ENCODE results near the gene TRABD2B.

TRABD2B gene

GRCh38 chr1:47997289-47998200 lies at the start of gene TRABD2B:
TRABD2B (minus strand) TSS chr1:47997385.
- peak in 1 of 2 donors; percentile 29 for DNase-seq

- DNase-seq: no peak
These were observed 47.1 kb upstream of the TRABD2B start for GRCh38 chr1:48044311-48044710.

- DNase-seq: no peak
These were observed 46.4 kb upstream of the TRABD2B start for GRCh38 chr1:48043622-48044021.

- no peak for DNase-seq
These were observed 43.0 kb upstream of the TRABD2B start for GRCh38 chr1:48040154-48040553.

- DNase-seq: no peak
These were observed 42.2 kb upstream of the TRABD2B start for GRCh38 chr1:48039088-48040054.

GRCh38 chr1:48038270-48038767 lies 41.1 kb upstream of the TRABD2B start:
- no peak for DNase-seq

- DNase-seq: no peak
These were observed 39.6 kb upstream of the TRABD2B start for GRCh38 chr1:48036710-48037355.

- no peak for DNase-seq
These were observed 38.4 kb upstream of the TRABD2B start for GRCh38 chr1:48035371-48036141.

- no peak for DNase-seq
These were observed 36.4 kb upstream of the TRABD2B start for GRCh38 chr1:48033495-48034045.

GRCh38 chr1:48031676-48032075 lies 34.5 kb upstream of the TRABD2B start:
- no peak for DNase-seq

GRCh38 chr1:48030696-48031365 lies 33.6 kb upstream of the TRABD2B start:
- DNase-seq: no peak

- no peak for DNase-seq
These were observed 33.0 kb upstream of the TRABD2B start for GRCh38 chr1:48030211-48030610.

GRCh38 chr1:48028218-48029069 lies 31.3 kb upstream of the TRABD2B start:
- no peak for DNase-seq

GRCh38 chr1:48027533-48027835 lies 30.3 kb upstream of the TRABD2B start:
- no peak for DNase-seq

GRCh38 chr1:48026701-48027532 lies 29.7 kb upstream of the TRABD2B start:
- DNase-seq: no peak

- DNase-seq: no peak
These were observed 29.1 kb upstream of the TRABD2B start for GRCh38 chr1:48026275-48026674.

GRCh38 chr1:48025076-48025475 lies 27.9 kb upstream of the TRABD2B start:
- no peak for DNase-seq

GRCh38 chr1:48023488-48023887 lies 26.3 kb upstream of the TRABD2B start:
- no peak for DNase-seq

- no peak for DNase-seq
These were observed 25.1 kb upstream of the TRABD2B start for GRCh38 chr1:48022306-48022705.
